HepG2 (cell line): Measurements from ENCODE around the gene DIABLO.
"Not testable (repeated sequence)": the region's sequence is repeated elsewhere in the genome, so short reads cannot be mapped to it uniquely, and the experiment has no call there.

Experiments used
- CTCF ChIP-seq: sonication (generic); formaldehyde crosslinking; IDR thresholded peaks from 2 replicates; pipeline ENCODE4 v1.5.0; 2020; ENCODE audit warnings: mild to moderate bottlenecking, missing genetic modification reagents, moderate library complexity
- HOXA7 ChIP-seq: sonication (generic); formaldehyde crosslinking; IDR thresholded peaks from 2 replicates; pipeline ENCODE4 v1.8.1; 2022; ENCODE audit warnings: mild to moderate bottlenecking, missing genetic modification reagents, moderate library complexity
- KDM5B ChIP-seq: sonication (generic); formaldehyde crosslinking; IDR thresholded peaks from 2 replicates; pipeline ENCODE4 v1.4.0; 2020; ENCODE audit warnings: missing genetic modification reagents, mild to moderate bottlenecking, borderline replicate concordance
- MLLT10 ChIP-seq: sonication (generic); formaldehyde crosslinking; IDR thresholded peaks from 2 replicates; pipeline ENCODE4 v1.4.0; 2020; ENCODE audit warnings: missing genetic modification reagents
- POLR2A ChIP-seq, 2 experiments: IDR thresholded peaks; 2 replicates each; pipeline ENCODE4 v1.6.1; 2011; ENCODE audit warnings: low read depth in 2 of 2, low read length in 2 of 2, mild to moderate bottlenecking in 1 of 2, moderate library complexity in 1 of 2; ENCODE audit not compliant: insufficient read depth in 1 of 2
- POLR2AphosphoS5 ChIP-seq: IDR thresholded peaks from 2 replicates; pipeline ENCODE4 v1.6.1; 2012; ENCODE audit warnings: low read depth, low read length
- REXO4 ChIP-seq: sonication (generic); formaldehyde crosslinking; IDR thresholded peaks from 2 replicates; pipeline ENCODE4 v1.8.0; 2022; ENCODE audit warnings: missing genetic modification reagents, mild to moderate bottlenecking, borderline replicate concordance
- RXRA ChIP-seq: sonication (generic); formaldehyde crosslinking; IDR thresholded peaks from 2 replicates; pipeline ENCODE4 v1.5.1; 2020; ENCODE audit warnings: missing genetic modification reagents
- SATB2 ChIP-seq: sonication (generic); formaldehyde crosslinking; IDR thresholded peaks from 2 replicates; pipeline ENCODE4 v1.5.0; 2020; ENCODE audit warnings: missing genetic modification reagents

GRCh38 chr12:122176473-122176872 lies 49.4 kb downstream of the DIABLO start:
- not testable (repeated sequence) for TF ChIP-seq POLR2AphosphoS5; CTCF (CRISPR knock-in tag); SATB2; RXRA (CRISPR knock-in tag); HOXA7; REXO4 (CRISPR knock-in tag); KDM5B (CRISPR knock-in tag); POLR2A (IDR thresholded peaks at IDR 0.05; ENCODE audit: insufficient read depth in 1 of 2, low read depth in 2 of 2, low read length in 2 of 2); MLLT10 (CRISPR knock-in tag)
